Activated CD4-positive, alpha-beta T cell treated with anti-CD3 and anti-CD28 coated beads for 24 hours (primary cell): Measurements from ENCODE around the gene OBP2B.
"Not testable (repeated sequence)": the region's sequence is repeated elsewhere in the genome, so short reads cannot be mapped to it uniquely, and the experiment has no call there.

ENCODE experiments used
- DNase-seq, 2 donors: peaks; one replicate each; pipeline ENCODE4 v3.0.0-alpha.2; 2020; ENCODE audit warnings: low read depth in 2 of 2

OBP2B gene

DNA sequence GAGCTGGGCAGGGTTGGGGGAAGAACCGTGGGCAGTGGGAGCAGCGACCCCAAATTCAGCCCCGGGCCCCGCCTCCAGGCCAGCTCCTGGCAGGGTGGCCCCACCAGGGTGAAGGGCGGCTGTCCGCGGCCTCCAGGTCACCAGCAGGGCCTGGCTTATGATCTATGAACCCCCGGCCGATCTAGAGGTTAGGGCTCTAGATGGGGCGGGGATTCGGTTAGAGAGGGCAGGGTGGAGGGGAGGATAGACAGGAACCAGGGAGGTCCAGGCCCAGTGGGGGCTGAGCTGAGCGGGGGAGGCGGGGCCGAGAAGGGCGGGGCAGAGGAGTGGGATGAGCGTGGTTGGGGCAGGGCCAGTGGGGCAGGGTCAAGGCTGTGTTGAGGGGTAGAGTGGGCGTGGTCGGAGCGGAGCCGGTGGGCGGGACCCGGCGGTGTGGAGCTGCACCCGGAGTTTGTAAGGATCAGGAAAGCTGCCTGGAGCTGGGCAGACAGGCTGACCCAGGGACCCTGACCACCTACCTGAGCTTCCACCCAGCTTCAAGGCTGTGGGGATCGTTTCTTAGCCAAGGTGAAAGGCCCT lies 29.3 kb upstream of the OBP2B start:
- peak; percentile 4 to 25 for DNase-seq

DNA sequence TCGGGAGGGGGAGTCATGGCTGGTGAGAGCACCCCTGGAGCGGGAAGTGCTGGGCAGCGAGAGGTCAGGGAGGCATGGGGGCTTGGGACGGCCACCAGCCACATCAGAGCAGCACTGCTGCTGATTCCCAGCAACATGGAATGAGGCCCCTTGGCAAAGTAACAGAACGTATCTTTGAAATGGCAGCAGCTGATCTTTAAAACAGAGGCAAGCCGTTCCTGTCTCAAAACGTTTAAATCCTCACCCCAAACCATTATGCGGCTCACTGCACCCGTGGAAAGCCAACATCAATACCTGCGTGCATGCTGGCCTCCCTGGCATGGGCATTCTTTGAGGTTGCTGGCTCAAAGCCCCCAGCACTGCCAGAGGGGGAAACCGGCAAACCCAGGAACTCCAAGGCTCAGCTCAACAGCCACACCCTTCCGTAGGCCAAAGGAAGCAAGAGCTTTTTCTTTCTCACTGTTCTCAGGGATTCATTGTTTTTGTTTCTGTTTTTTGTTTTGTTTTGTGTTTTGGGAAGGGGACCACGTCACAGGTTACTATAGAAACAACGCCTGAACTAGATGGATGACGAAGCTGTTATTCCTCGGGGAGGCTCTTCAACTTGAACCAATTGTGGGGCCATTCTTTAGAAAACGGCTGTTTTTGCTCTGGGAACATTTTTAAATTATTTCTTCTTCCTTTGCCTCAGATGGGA lies 28.1 kb upstream of the OBP2B start:
- DNase-seq: no peak

DNA sequence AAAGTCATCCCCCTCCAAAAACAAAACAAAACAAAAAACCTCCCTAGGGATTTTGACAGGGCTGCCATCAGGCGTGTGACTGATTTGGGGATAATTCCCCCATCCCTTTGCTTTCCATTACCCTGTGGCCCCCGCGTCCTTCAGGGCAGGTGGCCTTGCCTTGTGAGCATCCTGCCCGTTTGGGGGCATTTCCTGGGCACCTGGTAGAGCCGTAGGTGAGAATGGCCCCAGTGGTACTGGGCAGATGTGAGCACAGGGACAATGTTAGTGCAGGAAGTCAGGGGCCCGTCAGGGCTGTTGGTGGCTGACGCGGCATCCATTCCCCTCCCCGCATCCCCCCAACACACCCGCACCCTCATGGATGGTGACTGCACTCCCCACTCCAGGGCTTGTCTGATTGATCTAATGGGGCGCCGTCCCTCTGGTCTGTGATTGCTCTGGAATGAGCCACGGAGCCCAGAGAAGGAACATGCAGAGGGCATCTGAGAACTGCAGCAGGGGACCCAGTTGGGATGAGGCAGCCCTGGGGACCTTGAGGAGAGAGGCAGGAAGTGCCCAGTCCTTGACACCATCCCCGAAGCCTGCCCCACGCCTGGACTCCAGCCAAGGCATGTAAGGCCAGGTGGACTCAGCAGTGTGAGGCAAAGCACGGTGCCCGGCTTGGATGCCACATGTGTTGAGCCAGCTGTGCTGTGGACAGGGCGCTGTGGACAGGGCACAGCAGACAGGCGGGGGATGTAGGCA lies 27.4 kb upstream of the OBP2B start:
- DNase-seq: not testable (repeated sequence)

DNA sequence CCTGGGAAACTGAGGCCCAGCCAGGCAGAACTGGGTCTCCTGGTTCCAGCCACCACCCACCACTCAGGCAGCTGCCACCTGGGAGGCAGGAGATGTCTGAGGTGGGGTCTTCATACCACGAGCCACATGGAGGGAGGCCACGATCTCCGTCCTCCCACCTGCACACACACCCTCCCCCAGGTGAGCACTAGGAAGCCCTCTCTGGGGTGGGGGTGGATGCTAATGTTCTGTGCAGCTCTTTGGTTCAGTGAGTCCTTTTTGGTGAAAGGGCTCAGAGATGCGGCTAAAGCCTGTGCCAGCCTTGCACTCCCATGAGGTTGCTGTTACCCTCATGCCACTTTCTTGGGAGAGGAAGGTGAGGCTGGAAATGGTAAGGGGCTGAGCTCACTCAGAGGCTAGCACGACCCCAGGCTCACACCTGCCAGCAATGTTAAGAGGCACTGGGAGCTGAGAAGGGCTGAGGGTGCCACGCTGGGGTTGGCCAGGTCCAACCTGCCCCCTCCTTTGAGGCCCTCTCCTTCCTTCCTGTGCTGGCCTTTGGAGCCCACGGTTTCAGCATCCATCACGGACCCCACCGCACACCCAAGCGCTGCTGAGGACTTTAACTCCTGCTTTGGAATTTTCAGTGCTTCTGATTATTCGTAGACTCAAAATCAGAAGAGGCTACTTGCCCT lies 26.6 kb upstream of the OBP2B start:
- DNase-seq: no peak

DNA sequence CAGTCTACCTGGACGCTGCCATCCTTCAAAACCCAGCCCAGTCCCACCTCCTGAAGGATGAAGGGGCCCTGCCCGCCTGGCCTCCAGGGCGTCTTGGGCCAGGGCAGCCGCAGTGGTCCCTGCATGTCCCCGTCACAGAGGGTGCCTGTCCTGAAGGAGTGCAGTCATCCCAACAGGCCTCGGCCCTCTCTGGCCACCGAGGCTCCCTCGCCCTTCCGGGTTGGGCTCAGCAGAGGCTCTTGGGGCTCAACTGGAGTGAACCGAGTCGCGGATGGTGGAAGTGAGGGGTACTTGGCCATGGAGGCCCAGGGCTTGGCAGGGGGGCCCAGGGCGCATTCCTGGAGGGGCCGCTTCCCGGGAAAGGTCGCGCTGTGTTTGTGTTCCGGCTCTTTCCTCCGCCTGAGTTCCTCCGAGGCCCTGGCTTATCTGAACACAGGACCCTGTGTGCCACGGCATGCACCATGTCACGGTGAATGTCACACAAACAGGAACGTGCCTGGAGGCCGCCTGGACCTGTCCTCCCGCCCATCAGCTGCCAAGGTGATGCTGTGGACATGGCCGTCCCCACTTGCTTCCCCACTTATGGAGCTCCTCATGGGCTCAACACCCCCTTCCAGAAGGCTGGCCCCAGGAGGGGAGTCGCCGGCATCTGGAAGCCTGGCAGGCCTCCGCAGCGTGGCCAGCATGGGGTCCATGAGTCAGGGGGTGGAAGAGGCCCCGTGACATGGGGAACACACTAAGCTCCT lies 25.7 kb upstream of the OBP2B start:
- no peak for DNase-seq

DNA sequence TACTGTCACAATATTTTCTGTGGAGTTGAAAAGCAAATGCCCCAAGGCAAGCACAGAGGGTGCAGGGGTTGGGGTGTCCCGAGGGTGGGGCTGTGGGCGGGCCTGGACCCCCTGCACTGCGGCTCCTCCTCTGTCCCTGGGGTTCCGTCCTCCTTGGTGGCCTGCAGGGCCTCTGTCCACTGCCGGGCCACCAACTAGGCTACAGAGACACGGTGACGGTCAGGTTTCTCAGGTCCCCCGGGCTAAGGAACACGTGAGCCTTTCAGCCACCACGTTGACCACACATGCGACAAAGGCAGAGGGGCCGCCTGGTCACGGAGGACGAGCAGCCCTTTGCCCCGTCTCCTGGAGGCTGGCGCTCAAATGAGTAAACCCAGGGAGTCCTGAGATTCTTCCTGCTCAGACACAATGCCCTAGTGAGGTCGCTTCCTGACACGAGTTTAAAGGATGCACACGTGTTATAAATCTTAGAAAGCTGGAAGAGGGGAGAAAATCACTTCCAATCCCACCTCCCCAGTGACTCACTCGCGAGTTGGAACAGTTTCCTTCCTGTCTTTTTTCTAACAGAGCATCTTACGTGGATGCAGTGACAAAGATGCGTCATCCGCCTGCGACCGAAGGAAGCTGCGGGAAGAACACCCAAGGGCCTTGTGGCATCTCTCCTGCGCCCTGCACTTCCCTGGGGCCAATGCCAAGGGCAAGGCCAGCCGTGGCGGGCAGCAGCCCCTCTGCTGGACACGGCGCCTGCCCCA lies 24.8 kb upstream of the OBP2B start:
- no peak for DNase-seq

DNA sequence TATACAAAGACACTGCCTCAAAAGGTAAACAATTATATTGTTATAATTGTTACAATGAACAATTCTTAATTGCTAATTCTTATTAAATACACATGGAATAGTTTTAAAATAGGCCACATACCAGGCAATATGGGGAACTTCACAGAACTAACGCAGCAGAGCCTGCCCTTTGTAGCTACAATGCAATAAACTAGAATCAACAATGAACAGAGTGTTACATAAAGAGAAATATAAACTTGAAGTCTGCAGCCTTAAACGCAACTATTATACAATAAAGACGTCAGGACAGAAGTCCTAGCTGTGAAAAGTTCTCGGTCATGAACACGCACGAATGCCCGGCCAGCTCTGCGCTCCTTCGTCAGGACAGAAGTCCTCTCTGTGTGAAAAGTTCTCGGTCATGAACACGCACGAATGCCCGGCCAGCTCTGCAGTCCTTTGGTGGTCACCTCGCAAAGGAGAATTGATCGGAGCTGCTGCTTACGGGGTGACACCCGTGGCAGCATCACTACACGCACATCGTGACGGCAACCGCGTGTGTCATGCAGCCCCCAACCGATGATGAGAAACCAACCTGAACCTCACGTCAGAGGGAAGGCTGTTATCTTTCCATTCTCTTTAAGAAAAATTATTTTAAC lies 23.0 kb upstream of the OBP2B start:
- DNase-seq: not testable (repeated sequence)

DNA sequence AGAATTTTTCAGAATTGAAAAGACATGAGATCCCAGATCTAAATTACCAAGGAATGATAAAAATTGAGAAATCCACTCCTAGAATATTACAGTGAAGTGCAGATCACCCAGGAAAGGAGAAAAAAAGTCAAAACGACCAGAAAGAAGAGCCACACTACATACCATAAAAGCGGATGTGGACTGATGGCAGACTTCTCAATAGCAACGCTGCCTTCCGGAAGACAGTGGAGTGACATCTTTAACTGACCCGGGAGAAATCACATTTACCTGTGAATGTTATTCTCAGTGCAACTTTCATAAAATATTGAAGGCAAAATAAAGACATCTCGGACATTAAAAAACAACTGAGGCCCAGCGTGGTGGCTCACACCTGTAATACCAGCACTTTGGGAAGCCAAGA lies 21.5 kb upstream of the OBP2B start:
- DNase-seq: not testable (repeated sequence)

DNA sequence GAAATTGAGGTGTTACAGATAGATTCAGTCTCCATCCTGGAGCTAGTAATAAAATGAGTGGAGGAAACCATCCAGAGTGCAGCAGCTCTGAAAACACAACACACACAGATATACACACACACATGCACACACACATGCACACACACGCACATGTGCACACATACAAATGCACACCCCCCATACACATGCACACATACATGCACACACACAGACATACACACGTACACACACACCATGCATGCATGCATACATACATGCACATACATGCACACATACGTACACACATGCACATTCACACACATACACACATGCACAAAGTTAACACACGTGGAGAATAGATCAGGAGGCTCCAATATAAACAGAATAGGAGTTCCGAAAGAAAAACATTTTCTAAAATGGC lies 21.0 kb upstream of the OBP2B start:
- no peak for DNase-seq

DNA sequence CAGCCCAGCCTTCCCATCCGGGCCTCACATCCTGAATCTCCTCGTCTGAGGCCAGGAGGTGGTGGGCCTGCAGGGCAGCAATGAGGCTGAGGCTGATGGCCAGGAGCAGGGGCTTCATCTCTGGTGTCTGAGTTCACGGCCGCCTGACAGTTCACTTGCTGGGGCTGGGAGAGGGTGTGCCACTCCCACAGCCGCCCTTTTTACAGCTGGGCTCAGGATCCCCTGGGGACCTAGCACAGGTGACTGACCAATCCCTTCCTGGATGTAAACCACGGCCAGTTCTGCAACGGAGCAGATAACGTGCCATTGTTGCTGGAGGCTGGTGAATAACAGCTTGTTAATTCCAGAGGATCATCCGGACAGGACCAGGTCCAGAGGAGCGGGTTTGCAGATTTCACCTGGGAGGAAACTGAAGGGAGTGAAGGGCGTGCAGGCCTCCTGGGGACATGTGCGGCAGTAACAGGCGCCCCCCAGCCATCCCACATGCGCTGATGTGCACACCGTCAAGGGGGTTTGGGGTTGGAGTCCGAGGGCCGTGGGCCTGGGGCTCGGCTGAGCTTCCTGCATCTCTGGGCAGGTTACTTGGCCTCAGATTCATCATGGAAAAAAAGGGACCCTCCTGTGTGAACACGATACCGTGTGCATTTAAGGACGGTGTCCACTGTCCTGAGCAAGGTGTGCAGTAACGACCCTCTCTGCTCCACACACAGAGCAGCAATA lies 19.6 kb upstream of the OBP2B start:
- not testable (repeated sequence) for DNase-seq

DNA sequence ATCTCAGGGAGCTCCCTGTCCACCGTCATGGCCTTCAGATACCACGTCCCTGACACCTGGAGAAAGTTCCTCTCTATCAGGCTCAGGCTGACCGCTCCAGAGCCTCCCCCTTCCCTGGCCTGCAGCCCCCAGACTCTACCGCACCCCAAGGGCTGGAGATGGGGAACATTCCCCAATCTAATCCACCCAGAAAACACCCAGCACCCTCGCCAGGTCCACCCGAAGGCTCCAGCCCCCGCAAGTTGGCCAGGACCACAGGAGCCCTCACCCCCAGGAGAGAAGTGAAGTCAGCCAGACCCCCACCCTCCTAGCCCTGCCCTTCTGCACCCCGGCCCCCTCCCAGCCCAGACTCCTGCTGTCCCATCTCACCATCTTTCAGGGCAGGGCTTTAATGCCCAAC lies 18.9 kb upstream of the OBP2B start:
- not testable (repeated sequence) for DNase-seq

DNA sequence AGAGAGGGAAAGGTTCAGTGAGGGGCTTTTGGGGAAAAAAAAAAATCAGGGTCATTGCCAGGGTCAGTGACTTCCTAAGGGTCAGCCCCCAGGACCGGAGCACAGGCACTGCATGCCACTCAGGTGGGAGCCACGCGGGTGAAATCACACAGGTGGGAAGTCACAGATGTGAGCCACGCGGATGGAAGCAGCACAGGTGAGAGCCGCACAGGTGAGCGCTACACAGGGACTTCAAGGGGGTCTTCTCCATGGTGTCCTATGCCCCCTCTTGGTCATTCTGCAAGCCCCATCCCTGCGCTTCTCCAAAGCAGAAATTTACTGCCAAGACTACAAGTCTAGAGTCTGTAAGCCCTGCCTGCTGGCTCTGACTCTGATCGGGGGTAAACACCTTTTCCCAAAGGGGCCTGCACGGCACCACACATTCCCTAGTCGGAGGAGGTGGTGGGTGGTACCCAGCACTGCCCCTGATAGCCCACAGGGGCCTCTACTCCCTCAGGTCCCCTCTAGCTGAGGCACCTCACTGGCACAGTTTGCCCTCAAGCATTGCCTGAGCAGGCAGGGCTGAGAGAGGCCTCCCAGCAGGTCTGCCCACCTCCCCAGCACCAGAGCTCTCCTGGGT lies 18.3 kb upstream of the OBP2B start:
- DNase-seq: no peak

DNA sequence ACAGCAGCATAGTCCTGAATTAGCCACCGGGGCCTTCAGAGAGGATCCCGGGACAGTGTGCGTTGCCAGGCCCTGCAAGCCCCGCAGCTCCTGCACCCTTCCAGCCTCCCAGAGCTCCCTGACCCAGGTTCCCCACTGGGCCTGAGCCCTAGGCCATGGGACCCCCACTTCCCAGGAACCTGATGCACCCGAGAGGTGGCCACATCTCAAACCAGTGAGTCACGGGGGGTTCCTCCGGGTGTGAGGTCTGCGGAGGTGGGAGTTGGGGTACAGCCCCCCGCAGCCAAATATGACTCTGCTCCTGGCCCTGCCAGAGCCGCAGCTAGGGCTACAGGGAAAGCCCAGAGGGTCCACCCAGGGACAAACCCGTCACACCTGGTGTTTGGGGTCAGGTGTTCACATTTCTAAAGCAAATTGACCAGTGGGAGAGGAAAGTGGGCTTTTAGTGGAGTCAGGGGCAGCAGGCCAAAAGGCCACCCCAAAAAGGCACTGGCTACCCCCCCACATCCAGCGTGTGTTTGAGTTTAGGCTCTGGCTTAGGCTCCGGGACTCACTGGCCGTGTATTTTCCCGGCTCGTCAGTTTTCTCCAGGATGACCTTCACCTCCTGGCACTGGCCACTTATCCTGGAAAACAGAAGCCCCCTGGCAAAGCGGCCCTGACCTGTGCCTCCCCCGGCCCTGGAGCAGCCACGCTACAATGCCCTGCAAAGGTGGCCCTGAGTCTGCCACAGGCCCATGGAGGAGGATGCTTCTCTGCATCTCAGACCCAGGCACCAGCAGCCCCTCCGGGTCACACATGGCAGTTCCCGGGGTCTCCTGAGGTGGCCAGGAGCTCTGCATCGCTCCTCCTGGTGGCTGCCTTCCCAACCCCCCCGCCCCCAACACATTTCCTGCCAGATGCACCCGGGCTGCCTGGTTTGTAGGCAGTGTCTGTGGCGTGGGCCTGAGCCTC lies 17.4 kb upstream of the OBP2B start:
- no peak for DNase-seq

DNA sequence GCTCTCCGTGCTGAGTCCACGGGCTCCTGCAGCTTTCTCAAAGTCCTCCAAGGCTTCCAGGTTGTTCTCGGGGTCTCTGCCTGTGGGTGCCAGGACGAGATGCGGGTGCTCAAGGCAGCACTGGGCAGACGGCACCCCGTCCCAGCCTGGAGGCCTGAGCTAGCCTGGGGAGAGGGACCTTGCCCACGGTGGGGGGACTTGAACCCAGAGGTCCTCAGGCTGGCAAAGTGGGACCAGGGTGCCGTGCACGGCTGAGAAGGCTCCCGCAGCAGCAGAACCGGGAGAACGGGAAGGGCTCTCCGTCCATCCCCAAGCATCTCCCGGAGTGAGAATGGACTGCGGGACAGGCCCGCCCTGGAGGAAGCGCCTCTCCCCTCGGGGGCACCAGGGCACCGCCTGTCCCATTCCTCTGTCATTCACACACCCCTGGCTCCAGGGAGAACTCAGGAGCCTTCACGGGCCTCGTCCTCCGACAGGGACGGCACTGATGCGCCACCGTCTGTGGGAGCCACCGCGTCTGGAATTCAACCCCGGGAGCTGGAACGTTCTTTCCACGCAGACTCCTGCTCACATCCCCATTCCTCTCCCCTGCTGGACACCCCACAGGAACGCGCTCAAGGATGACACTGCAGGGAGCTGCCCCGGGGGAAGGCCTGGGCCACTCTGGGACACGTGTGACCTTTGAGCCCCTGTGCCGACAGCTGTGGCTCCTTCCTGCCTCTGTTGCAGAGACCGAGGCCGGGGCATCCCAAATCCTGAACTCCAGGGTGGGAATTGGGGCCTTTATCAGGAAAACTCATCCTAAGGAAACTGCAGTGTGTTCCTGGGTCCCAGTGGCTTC lies 16.3 kb upstream of the OBP2B start:
- no peak for DNase-seq

DNA sequence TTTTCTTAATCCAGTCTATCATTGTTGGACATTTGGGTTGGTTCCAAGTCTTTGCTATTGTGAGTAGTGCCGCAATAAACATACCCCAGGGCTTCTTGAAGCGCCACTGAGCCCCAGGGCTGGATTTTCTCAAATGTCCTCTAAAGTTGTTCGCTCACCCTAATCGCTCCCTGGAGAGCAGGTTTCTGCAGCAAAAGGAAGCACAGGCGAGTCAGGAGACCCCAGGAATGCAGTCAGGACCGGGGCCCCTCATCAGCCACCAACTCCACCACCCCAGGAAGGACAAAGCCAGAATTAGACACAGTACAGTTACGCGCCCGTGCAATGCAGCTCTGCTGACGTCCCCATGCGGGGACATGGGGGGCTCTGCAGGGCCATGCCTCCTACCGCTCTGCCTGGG lies 15.7 kb upstream of the OBP2B start:
- DNase-seq: no peak

DNA sequence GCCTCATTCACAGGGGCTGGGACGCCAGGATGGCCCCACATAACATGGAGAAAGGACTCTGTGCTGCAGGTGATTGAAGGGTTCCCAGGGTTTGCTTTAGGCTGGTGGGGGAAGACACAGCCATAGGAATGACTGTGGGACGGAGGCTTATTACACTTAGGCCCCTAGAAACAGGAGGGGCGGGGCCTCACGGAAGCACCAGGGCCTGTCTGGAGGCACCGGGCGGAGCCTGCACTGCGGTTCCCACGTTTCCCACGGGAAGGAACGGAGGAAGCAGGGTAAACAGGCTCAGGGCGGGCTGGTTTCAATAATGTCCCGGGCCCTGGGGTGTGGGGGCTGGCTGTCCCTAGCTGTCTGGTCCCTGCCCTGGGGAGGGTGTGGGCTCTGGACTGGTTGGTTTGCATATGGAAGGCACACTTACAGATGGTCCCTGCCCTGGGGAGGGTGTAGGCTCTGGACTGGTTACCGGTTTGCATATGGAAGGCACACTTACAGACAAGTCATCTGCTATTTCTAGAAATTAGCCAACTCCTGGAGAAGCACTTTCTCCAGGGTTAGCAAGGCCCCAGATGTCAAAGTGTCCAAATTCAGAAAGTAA lies 14.2 kb upstream of the OBP2B start:
- DNase-seq: not testable (repeated sequence)

DNA sequence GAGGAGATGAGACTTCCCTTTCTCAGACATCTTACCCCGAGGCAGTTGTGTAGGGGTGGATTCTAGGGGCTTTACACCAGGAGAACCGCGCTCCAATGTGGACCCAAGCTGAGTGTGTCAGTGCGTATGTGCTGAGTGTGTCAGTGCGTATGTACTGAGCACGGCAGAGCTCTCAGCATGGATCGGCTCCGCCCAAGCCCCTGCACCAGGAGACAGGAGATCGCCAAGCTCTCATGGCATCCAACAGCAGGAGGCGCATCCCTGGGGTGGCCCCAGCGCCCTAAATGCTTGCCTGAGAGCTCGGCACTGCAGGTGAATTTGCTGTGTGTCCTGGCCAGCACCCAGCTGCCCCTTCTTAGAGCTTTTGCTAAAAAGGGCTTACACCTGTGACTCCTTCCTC lies 12.9 kb upstream of the OBP2B start:
- DNase-seq: not testable (repeated sequence)
